Endothelial cell of umbilical vein (primary cell): ENCODE measurements around the gene CFAP65. TPM values are rescaled to one million over a fixed set of nuclear protein-coding genes. Genes with fewer than 3 reads are reported as not detected.

Experiments
- BruUV-seq: library from RNA; stranded (reverse); fragments of 400-500 nt; replicated peaks from 2 replicates; lab custom pipeline; 2021; lab: Mats Ljungman, UMichigan
- CTCF ChIA-PET: fragments of 300-600, 350-600 bp; sonication (Branson Sonifier 250); formaldehyde crosslinking; loops from one replicate; lab custom pipeline; 2021; ENCODE audit warnings: antibody characterized with exemption, inconsistent platforms; lab: Charles Lee
- POLR2A ChIA-PET: fragments of 300-600, 350-600 bp; sonication (Branson Sonifier 250); formaldehyde crosslinking; loops from one replicate; lab custom pipeline; 2021; ENCODE audit warnings: antibody characterized with exemption, inconsistent platforms; lab: Charles Lee
- DNase-seq: peaks from one replicate; pipeline ENCODE4 v3.0.0-alpha.2; 2011; ENCODE audit warnings: low read depth, low spot score
- FAIRE-seq: peaks from 2 replicates; lab custom pipeline; 2011; peaks lifted over from hg19 to GRCh38; lab: Jason Lieb, UNC
- H2AFZ ChIP-seq: 2 replicates; pipeline ENCODE4 v1.6.0; 2012; ENCODE audit warnings: low read depth, low read length, control low read depth, inconsistent platforms
- H3K27ac ChIP-seq: 2 replicates; pipeline ENCODE4 v1.5.1; 2011; ENCODE audit warnings: low read depth, mild to moderate bottlenecking, control low read depth, low read length, moderate library complexity; ENCODE audit not compliant: insufficient read depth
- H3K27me3 ChIP-seq, 2 experiments: 2 replicates each; pipeline versions ENCODE4 v1.6.0 to v1.6.1; 2011; ENCODE audit warnings: low read length in 2 of 2, mixed read lengths in 1 of 2; ENCODE audit not compliant: control insufficient read depth in 2 of 2, insufficient read depth in 2 of 2
- H3K36me3 ChIP-seq, 2 experiments: 2 replicates in 1 of 2; 3 replicates in 1 of 2; pipeline ENCODE4 v1.5.1; 2011; ENCODE audit warnings: low read length in 2 of 2, mild to moderate bottlenecking in 1 of 2, moderate library complexity in 1 of 2; ENCODE audit not compliant: control insufficient read depth in 2 of 2, insufficient read depth in 2 of 2; ENCODE audit errors: extremely low read depth in 1 of 2
- H3K4me1 ChIP-seq: 3 replicates; pipeline ENCODE4 v1.5.1; 2011; ENCODE audit warnings: mild to moderate bottlenecking, low read length; ENCODE audit not compliant: control insufficient read depth, insufficient read depth; ENCODE audit errors: extremely low read depth
- H3K4me2 ChIP-seq: 2 replicates; pipeline ENCODE4 v1.6.1; 2011; ENCODE audit warnings: low read length, control low read depth, mixed read lengths; ENCODE audit not compliant: insufficient read depth
- H3K4me3 ChIP-seq, 3 experiments: fragments of 200-600 bp in 1 of 3; sonication (generic), shearing (Covaris generic) in 1 of 3; replicated peaks in 1 of 3; 2 replicates each; pipeline ENCODE4 v1.5.1; 2011 to 2016; ENCODE audit warnings: control low read depth in 3 of 3, low read length in 3 of 3, mild to moderate bottlenecking in 2 of 3, inconsistent platforms in 1 of 3, low read depth in 1 of 3, moderate library complexity in 1 of 3; ENCODE audit not compliant: insufficient read depth in 1 of 3
- H3K79me2 ChIP-seq: 2 replicates; pipeline ENCODE4 v1.6.0; 2012; ENCODE audit warnings: low read length, inconsistent platforms; ENCODE audit not compliant: control insufficient read depth, insufficient read depth
- H3K9ac ChIP-seq: replicated peaks from 2 replicates; pipeline ENCODE3; 2011; ENCODE audit warnings: low read length, control low read depth; ENCODE audit not compliant: insufficient read depth; ENCODE audit errors: extremely low read depth
- H3K9me1 ChIP-seq: replicated peaks from 3 replicates; pipeline ENCODE4 v1.6.0; 2011; ENCODE audit warnings: mild to moderate bottlenecking, low read length; ENCODE audit not compliant: control insufficient read depth, insufficient read depth; ENCODE audit errors: extremely low read depth
- H3K9me3 ChIP-seq: replicated peaks from 2 replicates; pipeline ENCODE4 v1.5.1; 2012; ENCODE audit warnings: low read length, inconsistent platforms; ENCODE audit not compliant: control insufficient read depth, insufficient read depth
- H4K20me1 ChIP-seq: replicated peaks from 2 replicates; pipeline ENCODE3; 2011; ENCODE audit warnings: mild to moderate bottlenecking, low read length; ENCODE audit not compliant: control insufficient read depth, insufficient read depth; ENCODE audit errors: extremely low read depth
- CTCF ChIP-seq, 2 donors: IDR thresholded peaks; 1 replicate in 1 of 2; 2 replicates in 1 of 2; pipeline ENCODE4 v1.5.1; 2011; ENCODE audit warnings: low read length in 2 of 2, mild to moderate bottlenecking in 2 of 2, moderate library complexity in 2 of 2, control low read depth in 1 of 2, inconsistent platforms in 1 of 2, low read depth in 1 of 2; ENCODE audit not compliant: insufficient read depth in 1 of 2; ENCODE audit errors: extremely low read depth in 1 of 2
- EZH2 ChIP-seq: IDR thresholded peaks from 2 replicates; pipeline ENCODE4 v1.6.1; 2012; ENCODE audit warnings: borderline replicate concordance, low read depth, mild to moderate bottlenecking, moderate library complexity, low read length, inconsistent platforms; ENCODE audit not compliant: severe bottlenecking
- FOS ChIP-seq: IDR thresholded peaks from 2 replicates; pipeline ENCODE4 v1.6.1; 2011; ENCODE audit warnings: mild to moderate bottlenecking, low read length, moderate library complexity, borderline replicate concordance; ENCODE audit not compliant: insufficient read depth
- GATA2 ChIP-seq: IDR thresholded peaks from 2 replicates; pipeline ENCODE4 v1.7.0; 2011; ENCODE audit warnings: low read depth, mild to moderate bottlenecking, moderate library complexity, mixed read lengths, low read length; ENCODE audit not compliant: insufficient read length, insufficient read depth
- JUN ChIP-seq: IDR thresholded peaks from 2 replicates; pipeline ENCODE4 v1.6.1; 2011; ENCODE audit warnings: borderline replicate concordance, low read depth; ENCODE audit not compliant: insufficient read length, insufficient read depth
- MAX ChIP-seq: IDR thresholded peaks from 2 replicates; pipeline ENCODE4 v1.6.1; 2011; ENCODE audit not compliant: insufficient read depth, insufficient read length
- MYC ChIP-seq: IDR thresholded peaks from one replicate; pipeline ENCODE4 v1.6.1; 2011; ENCODE audit warnings: mild to moderate bottlenecking, low read depth, low read length
- POLR2A ChIP-seq: IDR thresholded peaks from 2 replicates; pipeline ENCODE4 v1.6.1; 2012; ENCODE audit warnings: low read depth, mild to moderate bottlenecking, control low read depth, low read length
- POLR2AphosphoS5 ChIP-seq: IDR thresholded peaks from 2 replicates; pipeline ENCODE4 v1.6.1; 2012; ENCODE audit warnings: low read depth, mild to moderate bottlenecking, control low read depth, low read length, moderate library complexity; ENCODE audit not compliant: insufficient read depth
- dilution Hi-C: fragments of 300-500 bp; cut with MboI; formaldehyde crosslinking; loops from one replicate; pipeline ENCODE4 v1.15.0; 2019; ENCODE audit warnings: low sequenced_read_pairs; ENCODE audit not compliant: extremely low pct_ligation_motif_present
- intact Hi-C: fragments of 100-400 bp; cut with micrococcal nuclease; formaldehyde crosslinking; loops from one replicate; pipeline ENCODE4 v1.10.0; 2022
- polyA plus RNA-seq, 4 experiments: library from polyadenylated mRNA; depleted of rRNA in 3 of 4; stranded (reverse) in 3 of 4; unstranded in 1 of 4; fragments of >200 nt; gene quantifications; 2 replicates each; pipeline versions ENCODE4 v1.2.1 to v1.2.3, GENCODE V29; 2011 to 2012; ENCODE audit warnings: missing spikeins in 1 of 4
- total RNA-seq: library from RNA; stranded (reverse); gene quantifications from 2 replicates; pipeline ENCODE4 v1.2.3, GENCODE V29; 2021

The CFAP65 gene
- total and polyA plus RNA-seq, 2 donors (not counting 3 experiments of a cell fraction or from before 2014, with no cell fraction given): 0.03 TPM; not detected in 1

DNA sequence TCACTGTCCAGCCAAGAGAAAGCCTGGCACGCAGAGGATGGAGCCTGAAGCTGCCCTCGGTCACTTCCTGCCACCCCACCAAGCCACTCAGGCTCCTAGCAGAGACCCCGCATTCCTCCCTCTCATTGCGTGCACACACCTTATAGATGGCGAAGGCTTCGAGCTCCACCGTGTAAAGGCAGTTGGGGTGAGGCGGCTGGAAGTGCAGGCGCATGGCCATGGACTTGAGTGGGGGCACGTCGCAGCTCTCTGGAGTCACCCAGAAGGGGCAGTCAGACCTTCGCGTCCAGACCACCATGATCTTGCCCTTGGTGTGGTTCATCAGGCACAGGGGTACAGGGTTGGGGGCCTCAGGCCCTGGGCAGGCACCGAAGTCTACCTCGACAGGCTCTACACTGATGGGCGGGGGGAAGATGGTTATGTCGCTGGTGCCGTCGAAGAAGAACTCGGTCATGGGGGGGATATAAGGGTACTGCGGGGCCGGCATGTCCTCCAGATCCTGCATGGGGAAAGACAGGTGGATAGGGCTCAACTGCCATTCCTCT, 13.7 kb downstream of the CFAP65 start:
- DNase-seq (no peak), FAIRE-seq (no peak)
- Histone ChIP-seq H3K4me1 (no peaks in the 10 kb centered on the region), H3K27me3 (peaks cover 0 to 5% of the 10 kb centered on the region in 2 experiments), H2AFZ (no peak overlapping the region), H3K9me3 (no peaks in the 10 kb centered on the region), H3K9ac (no peak overlapping the region), H3K9me1 (no peaks in the 10 kb centered on the region), H3K4me2 (no peak overlapping the region), H3K79me2 (no peaks in the 10 kb centered on the region), H3K27ac (no peak overlapping the region), H3K4me3 (no peak overlapping the region), H4K20me1 (no peaks in the 10 kb centered on the region), H3K36me3 (no peaks in the 10 kb centered on the region)
- ChIA-PET POLR2A (no interaction called here), CTCF (interaction anchor here (1.0 to 9.9 kb wide), 6 partner anchors 10 to 129 kb away, joined by 3 to 418 read pairs (median 5); partner anchors contain the start of gene NHEJ1)
- BruUV-seq: no TSS peak
- intact Hi-C loops: loop anchor here (2.0 kb wide), 1 partner anchor 47 kb away; no protein-coding TSS in a partner anchor
- dilution Hi-C loops: no loop called here
- TF ChIP-seq CTCF (IDR thresholded peaks at IDR 0.05; ENCODE audit: extremely low read depth in 1 of 2, insufficient read depth in 1 of 2, low read depth in 1 of 2, low read length in 2 of 2): no peak
- TF ChIP-seq MAX: no peak
- no peak for TF ChIP-seq POLR2A
- TF ChIP-seq GATA2: no peak

DNA sequence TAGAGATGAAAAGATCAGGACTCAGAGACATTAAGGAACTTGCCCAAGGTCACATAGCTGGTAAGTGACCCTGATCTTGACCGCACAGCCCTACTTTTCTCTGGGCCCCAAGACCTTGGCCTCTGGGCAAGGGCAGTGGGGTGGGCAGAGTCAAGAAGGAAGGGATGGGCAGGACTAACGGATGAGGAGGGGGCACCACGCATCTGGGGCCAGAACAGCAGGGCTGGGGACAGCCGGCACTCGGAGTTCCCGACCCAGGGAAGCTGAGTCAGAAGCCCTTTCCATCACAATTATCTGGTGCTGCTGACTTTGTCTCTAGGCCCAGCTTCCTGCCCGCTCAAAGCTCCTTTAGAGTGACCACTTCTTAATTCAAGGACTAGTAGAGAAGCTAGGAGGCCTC, 14.4 kb downstream of the CFAP65 start:
- no peak overlapping the region for H3K4me2 ChIP-seq
- peaks cover 0 to 4% of the 10 kb centered on the region in 2 experiments for H3K27me3 ChIP-seq
- H3K9me1 ChIP-seq: no peaks in the 10 kb centered on the region
- H3K79me2 ChIP-seq: no peaks in the 10 kb centered on the region
- no peaks in the 10 kb centered on the region for H4K20me1 ChIP-seq
- CTCF ChIA-PET: interaction anchor here (1.0 to 9.9 kb wide), 6 partner anchors 9 to 129 kb away, joined by 3 to 418 read pairs (median 12); partner anchors contain the start of gene NHEJ1
- H3K36me3 ChIP-seq: no peaks in the 10 kb centered on the region
- no peak for DNase-seq
- no peak for FAIRE-seq
- POLR2A ChIA-PET: no interaction called here
- no peak overlapping the region for H3K4me3 ChIP-seq
- no peaks in the 10 kb centered on the region for H3K9me3 ChIP-seq
- H3K27ac ChIP-seq: no peak overlapping the region
- H2AFZ ChIP-seq: no peak overlapping the region
- no peaks in the 10 kb centered on the region for H3K4me1 ChIP-seq
- dilution Hi-C loops: no loop called here
- intact Hi-C loops: no loop called here
- TF ChIP-seq CTCF (IDR thresholded peaks at IDR 0.05; ENCODE audit: extremely low read depth in 1 of 2, insufficient read depth in 1 of 2, low read depth in 1 of 2, low read length in 2 of 2) (no peak), MYC (no peak), JUN (no peak), POLR2AphosphoS5 (no peak), EZH2 (no peak), MAX (no peak), FOS (no peak), GATA2 (no peak), POLR2A (no peak)
- H3K9ac ChIP-seq: no peak overlapping the region
- no TSS peak for BruUV-seq
